Right lobe of liver (tissue), 4 donors: Measurements from ENCODE around the gene TNFAIP3.

Experiments used
- POLR2A ChIP-seq: fragments of 450-650 bp; IDR thresholded peaks from one replicate; pipeline ENCODE4 v1.6.1; 2017; ENCODE audit warnings: antibody characterized with exemption, mild to moderate bottlenecking
- TF ChIP-seq, protein P1 (sequence below), 4 donors: fragments of 200-600 bp in 3 of 4; fragments of 450-650 bp in 1 of 4; IDR thresholded peaks; one replicate each; pipeline versions ENCODE4 v1.5.1 to v1.8.0; 2016 to 2022; ENCODE audit warnings: antibody characterized with exemption in 4 of 4, mild to moderate bottlenecking in 2 of 4
- donor health status: DM: no; HTN: no; CAD: no.
- donor health status: DM: no; HTN: no; CAD: no.
- donor health status: DM: no; HTN: yes; CAD: no.

- TF ChIP-seq, protein P1, sequence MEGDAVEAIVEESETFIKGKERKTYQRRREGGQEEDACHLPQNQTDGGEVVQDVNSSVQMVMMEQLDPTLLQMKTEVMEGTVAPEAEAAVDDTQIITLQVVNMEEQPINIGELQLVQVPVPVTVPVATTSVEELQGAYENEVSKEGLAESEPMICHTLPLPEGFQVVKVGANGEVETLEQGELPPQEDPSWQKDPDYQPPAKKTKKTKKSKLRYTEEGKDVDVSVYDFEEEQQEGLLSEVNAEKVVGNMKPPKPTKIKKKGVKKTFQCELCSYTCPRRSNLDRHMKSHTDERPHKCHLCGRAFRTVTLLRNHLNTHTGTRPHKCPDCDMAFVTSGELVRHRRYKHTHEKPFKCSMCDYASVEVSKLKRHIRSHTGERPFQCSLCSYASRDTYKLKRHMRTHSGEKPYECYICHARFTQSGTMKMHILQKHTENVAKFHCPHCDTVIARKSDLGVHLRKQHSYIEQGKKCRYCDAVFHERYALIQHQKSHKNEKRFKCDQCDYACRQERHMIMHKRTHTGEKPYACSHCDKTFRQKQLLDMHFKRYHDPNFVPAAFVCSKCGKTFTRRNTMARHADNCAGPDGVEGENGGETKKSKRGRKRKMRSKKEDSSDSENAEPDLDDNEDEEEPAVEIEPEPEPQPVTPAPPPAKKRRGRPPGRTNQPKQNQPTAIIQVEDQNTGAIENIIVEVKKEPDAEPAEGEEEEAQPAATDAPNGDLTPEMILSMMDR (IDR thresholded peaks at IDR 0.05) = no peak
- no peak for TF ChIP-seq POLR2A
These were observed 24.0 kb downstream of the TNFAIP3 start for GRCh38 chr6:137890983-137891537.
